ENCODE data around the gene FOXI3. TPM values are rescaled to one million over a fixed set of nuclear protein-coding genes. Genes with fewer than 3 reads are reported as not detected.
"Not testable (repeated sequence)": the region's sequence is repeated elsewhere in the genome, so short reads cannot be mapped to it uniquely, and the experiment has no call there.

FOXI3 gene
- total RNA-seq, 2 experiments from 2014 or later, result not detected

GRCh38 chr2:88443353-88443938 is 9.0 kb downstream of the FOXI3 start:
- ChIA-PET CTCF (no interaction called here), POLR2A (no interaction called here)

GRCh38 chr2:88442473-88442872 is 10.0 kb downstream of the FOXI3 start:
- CTCF ChIA-PET, result no interaction called here
- POLR2A ChIA-PET, result no interaction called here

GRCh38 chr2:88442061-88442460 is 10.4 kb downstream of the FOXI3 start:
- CTCF ChIA-PET, result no interaction called here
- POLR2A ChIA-PET, result no interaction called here

DNA sequence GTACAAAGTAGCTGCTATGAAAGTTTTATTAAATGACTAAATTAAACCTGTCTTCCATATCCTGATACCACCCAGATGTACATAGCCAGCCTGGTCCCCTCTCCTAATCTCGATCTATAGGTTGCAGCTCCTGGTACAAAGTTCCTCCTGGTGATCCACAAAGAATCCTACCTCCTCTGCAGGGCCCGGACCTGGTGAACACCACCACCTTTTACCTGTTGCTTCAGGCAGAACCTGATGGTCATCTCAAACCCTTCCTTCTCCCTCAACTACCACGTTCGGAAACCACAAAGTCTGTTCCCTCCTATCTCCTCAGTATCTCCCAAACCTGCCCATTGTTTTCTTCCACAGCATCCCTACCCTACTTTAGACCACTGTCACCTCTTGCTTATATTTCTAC is 15.5 kb downstream of the FOXI3 start:
- CTCF ChIA-PET, result no interaction called here

DNA sequence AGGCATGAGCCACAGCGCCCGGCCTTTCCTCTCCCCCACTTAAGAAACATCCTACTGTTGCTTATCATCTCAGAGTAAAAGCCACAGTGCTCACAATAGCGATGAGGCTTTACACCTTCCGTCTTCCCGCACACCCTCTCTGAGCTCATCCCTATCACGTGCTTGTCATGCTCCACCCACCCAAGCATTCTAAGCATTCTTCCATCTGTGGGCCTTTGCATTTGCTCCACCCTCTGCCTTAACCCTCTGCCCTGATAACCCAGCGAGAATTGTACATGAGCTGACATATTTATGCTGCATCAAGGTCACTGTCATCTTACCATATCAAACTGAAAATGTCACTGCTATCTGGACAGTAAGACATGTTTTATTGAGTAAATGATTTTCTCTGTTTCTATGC is 22.6 kb downstream of the FOXI3 start:
- POLR2A ChIA-PET, result no interaction called here
- CTCF ChIA-PET, result no interaction called here

More for the DNA sequence above, 15.5 kb downstream of the FOXI3 start:
- POLR2A ChIA-PET, result no interaction called here

DNA sequence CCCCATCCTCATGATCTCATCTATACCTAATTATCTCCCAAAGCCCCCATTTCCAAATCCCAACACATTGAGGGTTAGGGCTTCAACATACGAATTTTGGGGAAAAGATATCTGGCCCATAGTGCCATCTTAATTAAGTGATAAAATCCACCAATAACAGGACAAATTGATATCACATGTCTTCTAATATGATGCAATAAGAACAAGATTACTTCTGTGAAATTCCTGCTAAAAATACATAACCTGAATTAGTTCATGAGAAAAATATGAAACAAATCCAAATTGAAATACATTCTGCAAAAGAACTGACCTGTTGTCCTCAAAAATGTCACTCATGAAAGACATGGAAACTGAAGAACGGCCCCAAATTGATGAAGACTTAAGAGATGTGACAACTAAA is 28.8 kb downstream of the FOXI3 start:
- CTCF ChIA-PET, result no interaction called here
- POLR2A ChIA-PET, result no interaction called here

GRCh38 chr2:88419051-88419450 is 33.4 kb downstream of the FOXI3 start:
- CTCF ChIA-PET, POLR2A ChIA-PET: not testable (repeated sequence)

DNA sequence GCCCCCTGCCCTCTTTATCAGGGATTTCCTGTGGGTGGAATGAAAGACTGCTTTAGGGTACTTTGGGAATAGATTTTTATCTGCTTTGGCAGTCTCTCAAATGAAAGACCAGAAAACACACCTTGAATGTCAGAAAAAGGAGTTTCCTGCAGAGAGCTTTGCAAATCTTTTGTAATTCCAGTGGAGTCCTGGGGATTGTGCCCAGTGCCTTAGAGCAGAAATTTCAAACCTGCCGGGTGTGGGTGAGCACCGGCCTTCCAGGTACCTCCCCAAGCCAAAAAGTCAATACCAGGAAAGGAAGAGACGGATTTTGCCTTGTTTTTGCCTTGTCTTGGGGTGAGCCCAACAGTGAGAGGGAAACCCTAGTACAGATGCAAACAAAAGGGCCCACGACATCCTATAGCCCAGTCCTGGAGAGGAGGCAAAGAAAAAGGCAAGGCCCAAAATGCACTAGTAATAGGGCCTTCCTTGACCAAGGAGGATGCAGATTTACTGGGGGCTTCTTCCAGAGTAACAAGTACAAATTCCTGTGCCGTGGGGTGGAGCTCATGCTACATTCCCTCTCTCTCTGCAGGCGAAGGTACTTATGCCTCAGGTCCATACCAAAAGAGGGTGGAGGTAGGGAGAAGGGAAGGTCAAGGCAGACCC is 36.4 kb downstream of the FOXI3 start:
- POLR2A ChIA-PET, result no interaction called here
- CTCF ChIA-PET, result no interaction called here

GRCh38 chr2:88408870-88409269 is 43.6 kb downstream of the FOXI3 start:
- CTCF ChIA-PET, result not testable (repeated sequence)

GRCh38 chr2:88400037-88400767 is 52.3 kb downstream of the FOXI3 start:
- CTCF ChIA-PET, result no interaction called here
- POLR2A ChIA-PET, result no interaction called here

More at GRCh38 chr2:88408870-88409269, 43.6 kb downstream of the FOXI3 start:
- POLR2A ChIA-PET, result not testable (repeated sequence)

GRCh38 chr2:88398180-88398579 is 54.3 kb downstream of the FOXI3 start:
- POLR2A ChIA-PET, result interaction anchor here (0.6 kb wide), 1 partner anchor 21 kb away, joined by 5 read pairs; no protein-coding TSS in a partner anchor

More at GRCh38 chr2:88398180-88398579, 54.3 kb downstream of the FOXI3 start:
- CTCF ChIA-PET, result no interaction called here

Other genes with a start within 250 kb of the FOXI3 start
- gene EIF2AK3, start 174.8 kb upstream of the FOXI3 start, total RNA-seq, result 10 to 100 TPM; 15.5 to 15.7 TPM
- 10 to 100 TPM; 82.7 to 84.1 TPM for gene RPIA, start 239.0 kb upstream of the FOXI3 start, total RNA-seq

Data from activated CD8-positive, alpha-beta memory T cell treated with anti-CD3 and anti-CD28 coated beads for 36 hours (primary cell).